K562 (cell line): Measurements from ENCODE around the gene HECA. TPM values are rescaled to one million over a fixed set of nuclear protein-coding genes. Genes with fewer than 3 reads are reported as not detected.

Source experiments
- ATAC-seq: fragments of 200-7000 bp; cut with Tn5 transposase; 3 replicates; pipeline ENCODE4 v1.9.1; 2020; ENCODE audit warnings: moderate library complexity
- BruUV-seq: library from RNA; stranded (reverse); fragments of 400-500 nt; replicated peaks from 2 replicates; lab custom pipeline; 2021; lab: Mats Ljungman, UMichigan
- CTCF ChIA-PET: fragments of 300-600 bp; formaldehyde crosslinking; extraction: SDS; loops from one replicate; lab custom pipeline; 2021; ENCODE audit warnings: low intra/inter-chr PET ratio; lab: Yijun Ruan, JAX
- POLR2A ChIA-PET: fragments of 300-600, 350-650 bp; sonication (Branson Sonifier 250); formaldehyde crosslinking; extraction: SDS; loops from one replicate; lab custom pipeline; 2021; ENCODE audit warnings: antibody characterized with exemption, inconsistent platforms; lab: Yijun Ruan, JAX
- DNase-seq, 4 experiments: peaks; one replicate each; pipeline versions ENCODE4 v3.0.0 to v3.0.0-alpha.2; 2011 to 2018; ENCODE audit warnings: low spot score in 3 of 4, mixed read lengths in 3 of 4; ENCODE audit errors: extremely low read depth in 1 of 4
- FAIRE-seq: peaks from 2 replicates; lab custom pipeline; 2011; peaks lifted over from hg19 to GRCh38; lab: Jason Lieb, UNC
- H2AFZ ChIP-seq: 2 replicates; pipeline ENCODE4 v1.6.0; 2011; ENCODE audit warnings: low read depth, low read length, control low read depth, inconsistent platforms
- H3K27ac ChIP-seq: fragments of 200-600 bp; 3 replicates; pipeline ENCODE4 v1.8.0; 2011; ENCODE audit warnings: low read depth, mild to moderate bottlenecking, control low read depth, inconsistent platforms, low read length, moderate library complexity, mixed read lengths; ENCODE audit errors: extremely low read depth
- H3K27me3 ChIP-seq, 2 experiments: fragments of 300-600 bp in 1 of 2; 2 replicates in 1 of 2; 3 replicates in 1 of 2; pipeline versions ENCODE4 v1.6.0 to v1.8.0; 2011; ENCODE audit warnings: inconsistent platforms in 2 of 2, low read length in 2 of 2, mild to moderate bottlenecking in 1 of 2, mixed read lengths in 1 of 2, moderate library complexity in 1 of 2; ENCODE audit not compliant: control insufficient read depth in 2 of 2, insufficient read depth in 2 of 2
- H3K36me3 ChIP-seq: fragments of 300-600 bp; 3 replicates; pipeline ENCODE4 v1.8.0; 2011; ENCODE audit warnings: mild to moderate bottlenecking, low read length, inconsistent platforms; ENCODE audit not compliant: control insufficient read depth, insufficient read depth
- H3K4me1 ChIP-seq, 2 experiments: fragments of 200-600 bp in 1 of 2; replicated peaks in 1 of 2; 2 replicates in 1 of 2; 3 replicates in 1 of 2; pipeline versions ENCODE4 v1.5.1 to v1.8.0; 2011; ENCODE audit warnings: inconsistent platforms in 2 of 2, low read length in 2 of 2, mild to moderate bottlenecking in 1 of 2, mixed read lengths in 1 of 2, moderate library complexity in 1 of 2; ENCODE audit not compliant: control insufficient read depth in 2 of 2, insufficient read depth in 2 of 2
- H3K4me2 ChIP-seq: 2 replicates; pipeline ENCODE4 v1.6.1; 2011; ENCODE audit warnings: low read length, control low read depth, inconsistent platforms, mixed read lengths; ENCODE audit not compliant: insufficient read depth
- H3K4me3 ChIP-seq: fragments of 200-600 bp; sonication (generic), shearing (Covaris generic); 2 replicates; pipeline ENCODE4 v1.5.1; 2016; ENCODE audit warnings: control low read depth, inconsistent platforms
- H3K79me2 ChIP-seq: fragments of 200-600 bp; 3 replicates; pipeline ENCODE4 v1.8.0; 2011; ENCODE audit warnings: low read length, inconsistent platforms; ENCODE audit not compliant: control insufficient read depth, insufficient read depth
- H3K9ac ChIP-seq, 2 experiments: 2 replicates each; pipeline versions ENCODE4 v1.6.0 to v1.6.1; 2011; ENCODE audit warnings: low read depth in 2 of 2, low read length in 2 of 2, control low read depth in 1 of 2, inconsistent platforms in 1 of 2, mild to moderate bottlenecking in 1 of 2, mixed read lengths in 1 of 2; ENCODE audit not compliant: insufficient read depth in 1 of 2
- H3K9me1 ChIP-seq: one replicate; pipeline ENCODE4 v1.6.0; 2011; ENCODE audit warnings: inconsistent platforms, mild to moderate bottlenecking, low read length, moderate library complexity; ENCODE audit not compliant: control insufficient read depth, insufficient read depth
- H3K9me3 ChIP-seq: replicated peaks from 2 replicates; pipeline ENCODE4 v1.5.1; 2011; ENCODE audit warnings: low read depth, low read length, inconsistent platforms; ENCODE audit not compliant: control insufficient read depth, insufficient read depth
- H4K20me1 ChIP-seq: replicated peaks from 2 replicates; pipeline ENCODE4 v1.6.1; 2011; ENCODE audit warnings: low read length, inconsistent platforms, mixed read lengths; ENCODE audit not compliant: control insufficient read depth, insufficient read depth
- PHB ChIP-seq: fragments of 250-450 bp; sonication (Bioruptor Pico); IDR thresholded peaks from 2 replicates; pipeline ENCODE4 v1.5.0; 2021
- ZNF668 ChIP-seq: fragments of 250-450 bp; sonication (Bioruptor Pico); IDR thresholded peaks from 2 replicates; pipeline ENCODE4 v1.8.0; 2022; ENCODE audit warnings: mild to moderate bottlenecking, inconsistent platforms
- WGBS: fragments of 100-300 bp; shearing (Covaris generic); methylation state at CpG from one replicate; pipeline ENCODE4 v1.1.6; 2016; ENCODE audit warnings: low coverage, mixed read lengths; ENCODE audit not compliant: insufficient coverage; ENCODE audit errors: missing lambda C conversion rate; 5-methylcytosine and 5-hydroxymethylcytosine counted together
- in situ Hi-C: fragments of 300-500 bp; cut with MboI; formaldehyde crosslinking; loops from 4 replicates; pipeline ENCODE4 v1.15.0; 2018; ENCODE audit warnings: inconsistent platforms, mixed read lengths
- intact Hi-C: fragments of 100-400 bp; cut with micrococcal nuclease; formaldehyde crosslinking; loops from 2 replicates; pipeline ENCODE4 v1.14.2; 2022
- polyA plus RNA-seq, 8 experiments: library from polyadenylated mRNA; depleted of rRNA in 4 of 8; stranded (reverse) in 5 of 8; unstranded in 3 of 8; fragments of >200 nt; fragmentation: Nextera tagmentation in 2 of 8; fragmentation: Illumina TruSeq in 1 of 8; extraction: Ambion mirVana in 2 of 8; extraction: Trizol in 1 of 8; gene quantifications; 2 replicates each; pipeline versions ENCODE4 v1.2.1 to v1.2.3, GENCODE V29; 2011 to 2014; ENCODE audit warnings: inconsistent platforms in 1 of 8, missing spikeins in 1 of 8
- total RNA-seq, 7 experiments: library from RNA; depleted of rRNA in 6 of 7; stranded (reverse); fragments of >200 nt in 6 of 7; fragmentation: Illumina TruSeq in 2 of 7; extraction: Trizol in 2 of 7; gene quantifications; 2 replicates each; pipeline versions ENCODE4 v1.2.1 to v1.2.3, GENCODE V29; 2011 to 2021; ENCODE audit warnings: low replicate concordance in 1 of 7
- TF ChIP-seq, protein P1 (sequence below): fragments of 250-450 bp; sonication (Bioruptor Pico); IDR thresholded peaks from 2 replicates; pipeline ENCODE4 v1.4.0; 2020; ENCODE audit warnings: mild to moderate bottlenecking, moderate library complexity, borderline replicate concordance
- TF ChIP-seq, protein P2 (sequence below): sonication (generic); formaldehyde crosslinking; IDR thresholded peaks from 2 replicates; pipeline ENCODE4 v1.8.0; 2023; ENCODE audit warnings: mild to moderate bottlenecking, missing genetic modification reagents

The HECA gene
- total and polyA plus RNA-seq, 9 of the 15 experiments (the other 6 are each of a cell fraction or from before 2014, with no cell fraction given) = 0.31 to 2.3 (median 1.1) TPM

DNA sequence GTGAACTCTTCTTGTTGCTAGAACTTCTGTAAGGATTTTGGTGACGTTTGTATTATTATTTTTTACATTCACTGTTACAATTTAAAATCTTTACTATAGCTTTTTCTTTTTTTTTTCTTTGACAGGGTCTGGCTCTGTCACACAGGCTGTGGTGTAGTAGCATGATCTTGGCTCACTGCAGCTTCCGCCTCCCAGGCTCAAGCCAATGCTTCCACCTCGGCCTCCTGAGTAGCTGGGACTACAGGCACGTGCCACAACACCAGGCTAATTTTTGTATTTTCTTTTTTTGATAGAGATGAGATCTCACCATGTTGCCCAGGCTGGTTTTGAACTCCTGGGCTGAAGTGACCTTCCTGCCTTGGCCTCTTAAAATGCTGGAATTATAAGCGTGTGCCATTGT lies 21.2 kb downstream of the HECA start:
- no peaks in the 10 kb centered on the region for H3K79me2 ChIP-seq
- in situ Hi-C loops = no loop called here
- ChIA-PET CTCF (no interaction called here), POLR2A (interaction anchor here (0.7 to 2.0 kb wide), 2 partner anchors 11 to 217 kb away, joined by 4 to 7 read pairs; no protein-coding TSS in a partner anchor)
- TF ChIP-seq, protein P1, sequence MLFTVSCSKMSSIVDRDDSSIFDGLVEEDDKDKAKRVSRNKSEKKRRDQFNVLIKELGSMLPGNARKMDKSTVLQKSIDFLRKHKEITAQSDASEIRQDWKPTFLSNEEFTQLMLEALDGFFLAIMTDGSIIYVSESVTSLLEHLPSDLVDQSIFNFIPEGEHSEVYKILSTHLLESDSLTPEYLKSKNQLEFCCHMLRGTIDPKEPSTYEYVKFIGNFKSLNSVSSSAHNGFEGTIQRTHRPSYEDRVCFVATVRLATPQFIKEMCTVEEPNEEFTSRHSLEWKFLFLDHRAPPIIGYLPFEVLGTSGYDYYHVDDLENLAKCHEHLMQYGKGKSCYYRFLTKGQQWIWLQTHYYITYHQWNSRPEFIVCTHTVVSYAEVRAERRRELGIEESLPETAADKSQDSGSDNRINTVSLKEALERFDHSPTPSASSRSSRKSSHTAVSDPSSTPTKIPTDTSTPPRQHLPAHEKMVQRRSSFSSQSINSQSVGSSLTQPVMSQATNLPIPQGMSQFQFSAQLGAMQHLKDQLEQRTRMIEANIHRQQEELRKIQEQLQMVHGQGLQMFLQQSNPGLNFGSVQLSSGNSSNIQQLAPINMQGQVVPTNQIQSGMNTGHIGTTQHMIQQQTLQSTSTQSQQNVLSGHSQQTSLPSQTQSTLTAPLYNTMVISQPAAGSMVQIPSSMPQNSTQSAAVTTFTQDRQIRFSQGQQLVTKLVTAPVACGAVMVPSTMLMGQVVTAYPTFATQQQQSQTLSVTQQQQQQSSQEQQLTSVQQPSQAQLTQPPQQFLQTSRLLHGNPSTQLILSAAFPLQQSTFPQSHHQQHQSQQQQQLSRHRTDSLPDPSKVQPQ (CRISPR knock-in tag) = no peak
- TF ChIP-seq, protein P2, sequence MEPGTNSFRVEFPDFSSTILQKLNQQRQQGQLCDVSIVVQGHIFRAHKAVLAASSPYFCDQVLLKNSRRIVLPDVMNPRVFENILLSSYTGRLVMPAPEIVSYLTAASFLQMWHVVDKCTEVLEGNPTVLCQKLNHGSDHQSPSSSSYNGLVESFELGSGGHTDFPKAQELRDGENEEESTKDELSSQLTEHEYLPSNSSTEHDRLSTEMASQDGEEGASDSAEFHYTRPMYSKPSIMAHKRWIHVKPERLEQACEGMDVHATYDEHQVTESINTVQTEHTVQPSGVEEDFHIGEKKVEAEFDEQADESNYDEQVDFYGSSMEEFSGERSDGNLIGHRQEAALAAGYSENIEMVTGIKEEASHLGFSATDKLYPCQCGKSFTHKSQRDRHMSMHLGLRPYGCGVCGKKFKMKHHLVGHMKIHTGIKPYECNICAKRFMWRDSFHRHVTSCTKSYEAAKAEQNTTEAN (CRISPR knock-in tag) = no peak
- TF ChIP-seq ZNF668 (CRISPR knock-in tag) (no peak), PHB (CRISPR knock-in tag) (no peak)
- H3K4me2 ChIP-seq = no peak overlapping the region
- H3K4me1 ChIP-seq = no peaks in the 10 kb centered on the region
- H3K9ac ChIP-seq = no peak overlapping the region
- BruUV-seq = no TSS peak
- H3K9me3 ChIP-seq = no peaks in the 10 kb centered on the region
- H4K20me1 ChIP-seq = no peaks in the 10 kb centered on the region; the same call in 1 of the 2 replicates
- H2AFZ ChIP-seq = no peak overlapping the region
- DNase-seq (no peak), FAIRE-seq (no peak), ATAC-seq (no peak)
- no peak overlapping the region for H3K4me3 ChIP-seq
- no peaks in the 10 kb centered on the region for H3K9me1 ChIP-seq
- peaks cover 11 to 14% of the 10 kb centered on the region in 2 experiments; a peak in 4 of 5 replicates for H3K27me3 ChIP-seq
- no peaks in the 10 kb centered on the region for H3K36me3 ChIP-seq
- intact Hi-C loops = no loop called here
- H3K27ac ChIP-seq = no peak overlapping the region
- WGBS = 11% methylated on average over 5 of the region's 5 CpGs
